ENCODE measurements around the gene CST7.

- no peak for TF ChIP-seq CTCF (IDR thresholded peaks at IDR 0.05)
- no peak for TF ChIP-seq SIN3A (IDR thresholded peaks at IDR 0.05; ENCODE audit: borderline replicate concordance, insufficient read depth, low read depth, low read length)
- TF ChIP-seq REST (IDR thresholded peaks at IDR 0.05; ENCODE audit: insufficient read depth in 1 of 2, low read depth in 2 of 2, low read length in 1 of 2): no peak
- no peak for TF ChIP-seq POLR2AphosphoS5 (IDR thresholded peaks at IDR 0.05; ENCODE audit: low read depth, low read length)
- TF ChIP-seq TCF7L2 (IDR thresholded peaks at IDR 0.05; ENCODE audit: low read depth, low read length): no peak
These were observed 15.7 kb upstream of the CST7 start for GRCh38 chr20:24933266-24933908.
